Smooth muscle cell (in vitro differentiated cells): ENCODE results near the gene ESRRA. TPM values are rescaled to one million over a fixed set of nuclear protein-coding genes. Genes with fewer than 3 reads are reported as not detected.

Experiments
- DNase-seq: peaks from one replicate; lab custom pipeline; 2025; ENCODE audit not compliant: unreplicated experiment; lab: John Stamatoyannopoulos, UW
- H2AFZ ChIP-seq: fragments of 200-600 bp; sonication (generic); 2 replicates; pipeline ENCODE4 v1.6.0; 2016; ENCODE audit warnings: antibody characterized with exemption, low read depth, mild to moderate bottlenecking
- H3F3A ChIP-seq: fragments of 200-600 bp; sonication (generic); 2 replicates; pipeline ENCODE4 v1.6.0; 2017; ENCODE audit warnings: antibody characterized with exemption, low read depth
- H3K27ac ChIP-seq: fragments of 200-600 bp; sonication (generic); 2 replicates; pipeline ENCODE4 v1.5.1; 2016; ENCODE audit warnings: low read depth, mild to moderate bottlenecking
- H3K27me3 ChIP-seq: fragments of 200-600 bp; sonication (generic); 2 replicates; pipeline ENCODE4 v1.6.1; 2016; ENCODE audit warnings: low read depth, mild to moderate bottlenecking
- H3K36me3 ChIP-seq: fragments of 200-600 bp; sonication (generic); 2 replicates; pipeline ENCODE4 v1.5.1; 2016; ENCODE audit warnings: low read depth
- H3K4me1 ChIP-seq: fragments of 200-600 bp; sonication (generic); 2 replicates; pipeline ENCODE4 v1.5.1; 2016; ENCODE audit warnings: low read depth
- H3K4me2 ChIP-seq: fragments of 200-600 bp; sonication (generic); 2 replicates; pipeline ENCODE4 v1.6.0; 2016; ENCODE audit warnings: mild to moderate bottlenecking
- H3K4me3 ChIP-seq: fragments of 200-600 bp; sonication (generic); 2 replicates; pipeline ENCODE4 v1.5.1; 2016; ENCODE audit warnings: mild to moderate bottlenecking
- H3K79me2 ChIP-seq: fragments of 200-600 bp; sonication (generic); 2 replicates; pipeline ENCODE4 v1.6.0; 2016; ENCODE audit warnings: low read depth, mild to moderate bottlenecking
- H3K9ac ChIP-seq: fragments of 200-600 bp; sonication (generic); 2 replicates; pipeline ENCODE4 v1.6.0; 2016; ENCODE audit warnings: low read depth
- H3K9me3 ChIP-seq: fragments of 200-600 bp; sonication (generic); replicated peaks from 2 replicates; pipeline ENCODE4 v1.5.1; 2016; ENCODE audit warnings: low read depth
- H4K20me1 ChIP-seq: fragments of 200-600 bp; sonication (generic); 2 replicates; pipeline ENCODE4 v1.6.0; 2016; ENCODE audit warnings: low read depth
- CTCF ChIP-seq: fragments of 200-600 bp; sonication (generic); IDR thresholded peaks from 2 replicates; pipeline ENCODE4 v1.5.1; 2017; ENCODE audit warnings: borderline replicate concordance, mild to moderate bottlenecking, antibody characterized with exemption; ENCODE audit not compliant: insufficient read depth, poor library complexity, severe bottlenecking
- WGBS: methylation state at CpG from one replicate; pipeline ENCODE4 v1.1.7; 2016; ENCODE audit warnings: low lambda C conversion rate; 5-methylcytosine and 5-hydroxymethylcytosine counted together
- polyA plus RNA-seq: library from polyadenylated mRNA; unstranded; fragments of >200 nt; fragmentation: Nextera tagmentation; extraction: Ambion mirVana; gene quantifications from 2 replicates; pipeline ENCODE4 v1.2.1, GENCODE V29; 2016
- total RNA-seq: library from RNA; depleted of rRNA; stranded (reverse); fragments of >200 nt; gene quantifications from 2 replicates; pipeline ENCODE4 v1.2.3, GENCODE V29; 2014

The ESRRA gene
- total and polyA plus RNA-seq, 2 experiments from 2014 or later, result 8.0 to 16.7 TPM

DNA sequence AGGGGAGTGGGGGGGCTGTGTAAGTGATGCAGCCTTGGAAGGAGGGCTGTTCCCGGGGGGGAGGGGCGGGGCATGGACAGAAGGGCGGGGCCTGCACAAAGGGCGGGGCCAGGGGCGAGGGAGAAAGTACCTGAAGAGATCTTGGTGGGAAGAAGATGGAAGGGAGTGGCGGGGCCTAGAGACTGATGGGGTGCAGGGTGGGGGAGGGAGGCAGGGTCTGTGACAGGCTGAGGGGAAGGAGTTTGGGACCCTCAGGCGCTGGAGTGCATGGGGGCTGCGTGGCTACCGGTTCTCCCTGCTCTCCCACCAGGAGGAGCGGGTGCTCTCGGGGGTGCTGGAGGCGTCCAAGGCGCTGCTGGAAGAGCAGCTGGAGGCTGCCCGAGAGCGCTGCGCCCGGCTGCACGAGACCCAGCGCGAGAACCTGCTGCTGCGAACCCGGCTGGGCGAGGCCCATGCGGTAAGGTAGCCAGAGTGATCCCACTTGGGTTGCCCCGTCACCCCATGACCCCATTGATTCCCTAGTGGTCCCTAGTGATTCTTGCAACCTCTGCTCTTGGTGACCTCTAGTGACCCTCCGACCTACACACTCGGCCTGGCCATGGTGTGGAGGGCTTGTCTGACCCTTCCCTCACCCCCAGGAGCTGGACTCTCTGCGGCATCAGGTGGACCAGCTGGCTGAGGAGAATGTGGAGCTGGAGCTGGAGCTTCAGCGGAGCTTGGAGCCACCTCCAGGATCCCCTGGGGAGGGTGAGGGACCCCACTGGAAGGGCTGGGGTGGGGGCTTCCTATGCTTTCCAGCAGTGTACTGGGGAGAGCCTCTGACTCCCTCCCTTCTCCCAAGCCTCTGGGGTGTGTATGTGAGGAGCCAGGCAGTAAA lies 37.8 kb downstream of the ESRRA start:
- Histone ChIP-seq H3K4me2 (no peak overlapping the region), H2AFZ (no peak overlapping the region), H4K20me1 (no peaks in the 10 kb centered on the region), H3K4me3 (no peak overlapping the region), H3K4me1 (peaks cover 7% of the 10 kb centered on the region), H3K79me2 (no peaks in the 10 kb centered on the region), H3K27me3 (no peaks in the 10 kb centered on the region), H3K36me3 (no peaks in the 10 kb centered on the region), H3K9ac (no peak overlapping the region), H3F3A (no peaks in the 10 kb centered on the region), H3K27ac (no peak overlapping the region), H3K9me3 (no peaks in the 10 kb centered on the region)
- 93% methylated on average over 11 of the region's 29 CpGs for WGBS
- TF ChIP-seq CTCF, result no peak
- no peak for DNase-seq

- 92% methylated on average over 16 of the region's 18 CpGs for WGBS
- Histone ChIP-seq H4K20me1 (no peaks in the 10 kb centered on the region), H3K36me3 (no peaks in the 10 kb centered on the region), H2AFZ (no peak overlapping the region), H3F3A (no peaks in the 10 kb centered on the region), H3K9ac (no peak overlapping the region), H3K27me3 (no peaks in the 10 kb centered on the region), H3K9me3 (no peaks in the 10 kb centered on the region), H3K4me2 (no peak overlapping the region), H3K4me1 (peaks cover 7% of the 10 kb centered on the region), H3K4me3 (no peak overlapping the region), H3K27ac (no peak overlapping the region), H3K79me2 (no peaks in the 10 kb centered on the region)
- peak; percentile 9 for TF ChIP-seq CTCF
- no peak for DNase-seq
Measured at GRCh38 chr11:64343767-64344559, 38.6 kb downstream of the ESRRA start.

DNA sequence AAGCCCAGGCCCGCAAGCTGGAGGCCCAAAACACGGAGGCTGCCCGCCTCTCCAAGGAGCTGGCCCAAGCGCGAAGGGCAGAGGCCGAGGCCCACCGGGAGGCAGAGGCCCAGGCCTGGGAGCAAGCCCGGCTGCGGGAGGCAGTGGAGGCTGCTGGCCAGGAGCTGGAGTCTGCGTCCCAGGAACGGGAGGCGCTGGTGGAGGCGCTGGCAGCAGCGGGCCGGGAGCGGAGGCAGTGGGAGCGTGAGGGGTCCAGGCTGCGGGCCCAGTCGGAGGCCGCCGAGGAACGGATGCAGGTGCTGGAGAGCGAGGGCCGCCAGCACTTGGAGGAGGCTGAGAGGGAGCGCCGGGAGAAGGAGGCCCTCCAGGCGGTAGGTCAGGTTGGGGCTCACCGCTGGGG lies 39.5 kb downstream of the ESRRA start:
- Histone ChIP-seq H4K20me1 (no peaks in the 10 kb centered on the region), H3K9me3 (no peaks in the 10 kb centered on the region), H2AFZ (no peak overlapping the region), H3K4me1 (peaks cover 7% of the 10 kb centered on the region), H3K36me3 (no peaks in the 10 kb centered on the region), H3K4me3 (no peak overlapping the region), H3K9ac (no peak overlapping the region), H3F3A (no peaks in the 10 kb centered on the region), H3K79me2 (no peaks in the 10 kb centered on the region), H3K4me2 (no peak overlapping the region), H3K27me3 (no peaks in the 10 kb centered on the region), H3K27ac (no peak overlapping the region)
- no peak for TF ChIP-seq CTCF
- 97% methylated on average over 28 of the region's 28 CpGs for WGBS
- no peak for DNase-seq
